ENCODE data around the gene LRRC8A. TPM values are rescaled to one million over a fixed set of nuclear protein-coding genes. Genes with fewer than 3 reads are reported as not detected.

LRRC8A gene
- 10 to 100 TPM; 37.8 to 67.1 (median 47.8) TPM for total RNA-seq

DNA sequence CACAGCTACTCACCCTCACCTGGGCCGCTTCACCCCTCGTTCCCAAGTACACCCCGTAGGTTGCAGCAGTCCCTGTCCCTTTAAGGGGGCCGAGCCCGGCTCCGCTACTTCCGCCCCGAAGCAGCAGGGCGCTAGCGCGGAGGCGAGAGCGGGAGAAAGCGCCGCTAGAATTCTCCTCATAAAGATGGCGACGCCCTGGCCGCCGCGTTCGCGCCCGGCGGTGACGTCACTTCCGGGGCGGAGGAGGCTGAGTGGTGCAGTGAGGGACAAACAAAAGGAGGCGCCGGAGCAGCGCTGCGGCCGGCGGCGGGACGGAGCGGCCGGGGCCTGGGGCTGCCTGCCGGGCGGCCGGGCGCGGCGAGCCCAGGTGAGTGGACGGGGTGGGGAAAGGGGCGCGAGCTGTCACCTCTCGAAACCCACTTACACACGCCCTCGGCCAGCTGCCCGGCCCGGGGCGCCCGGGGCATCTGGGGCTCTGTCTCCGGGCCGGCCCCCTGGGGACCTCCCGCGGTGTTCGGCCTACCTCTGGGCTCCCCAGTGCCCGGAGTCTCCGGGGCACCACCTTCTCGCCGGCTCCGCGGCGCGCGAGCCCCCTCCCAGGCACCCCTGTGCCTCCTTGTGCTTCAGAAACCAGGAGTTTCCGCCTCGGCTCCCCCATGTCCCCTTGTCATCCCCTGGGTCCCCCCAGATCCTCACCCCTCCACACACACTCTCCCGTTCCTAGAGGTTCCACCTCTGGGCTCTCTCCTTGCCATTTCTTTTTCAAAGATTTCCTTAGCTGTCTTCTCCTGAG lies at the start of gene LRRC8A, which contains the start of gene KYAT1:
Gene LRRC8A, plus strand, starts transcription at position 250 of the 793 bp plus-strand sequence. CDS start 25,032 bp downstream, outside the sequence.
Gene KYAT1, minus strand, starts transcription at position 67 of the 793 bp plus-strand sequence. CDS start 36,545 bp downstream, outside the sequence.
- peak; percentile 84 for ATAC-seq (ENCODE audit: low FRiP score)
- TF ChIP-seq, protein P1, sequence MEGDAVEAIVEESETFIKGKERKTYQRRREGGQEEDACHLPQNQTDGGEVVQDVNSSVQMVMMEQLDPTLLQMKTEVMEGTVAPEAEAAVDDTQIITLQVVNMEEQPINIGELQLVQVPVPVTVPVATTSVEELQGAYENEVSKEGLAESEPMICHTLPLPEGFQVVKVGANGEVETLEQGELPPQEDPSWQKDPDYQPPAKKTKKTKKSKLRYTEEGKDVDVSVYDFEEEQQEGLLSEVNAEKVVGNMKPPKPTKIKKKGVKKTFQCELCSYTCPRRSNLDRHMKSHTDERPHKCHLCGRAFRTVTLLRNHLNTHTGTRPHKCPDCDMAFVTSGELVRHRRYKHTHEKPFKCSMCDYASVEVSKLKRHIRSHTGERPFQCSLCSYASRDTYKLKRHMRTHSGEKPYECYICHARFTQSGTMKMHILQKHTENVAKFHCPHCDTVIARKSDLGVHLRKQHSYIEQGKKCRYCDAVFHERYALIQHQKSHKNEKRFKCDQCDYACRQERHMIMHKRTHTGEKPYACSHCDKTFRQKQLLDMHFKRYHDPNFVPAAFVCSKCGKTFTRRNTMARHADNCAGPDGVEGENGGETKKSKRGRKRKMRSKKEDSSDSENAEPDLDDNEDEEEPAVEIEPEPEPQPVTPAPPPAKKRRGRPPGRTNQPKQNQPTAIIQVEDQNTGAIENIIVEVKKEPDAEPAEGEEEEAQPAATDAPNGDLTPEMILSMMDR (IDR thresholded peaks at IDR 0.05), result no peak
- peak; percentile 95 for DNase-seq (ENCODE audit: low spot score)

DNA sequence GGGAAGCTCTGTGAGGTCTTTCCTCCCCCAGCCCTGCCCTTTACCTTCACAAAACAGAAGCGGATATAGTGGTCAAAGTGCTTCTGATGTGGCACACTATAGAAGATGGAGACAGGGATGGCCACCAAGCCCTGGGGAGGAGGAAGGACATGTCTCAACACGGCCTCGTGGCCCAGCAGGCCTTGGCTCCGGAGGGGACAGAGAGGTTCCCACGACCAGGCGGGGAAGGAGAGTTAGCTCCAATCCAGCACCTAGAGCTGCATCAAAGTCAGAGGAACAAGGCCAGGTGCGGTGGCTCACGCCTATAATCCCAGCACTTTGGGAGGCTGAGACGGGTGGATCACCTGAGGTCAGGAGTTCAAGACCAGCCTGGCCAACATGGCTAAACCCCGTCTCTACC lies 48.2 kb upstream of the LRRC8A start:
- ATAC-seq (ENCODE audit: low FRiP score), result no peak

DNA sequence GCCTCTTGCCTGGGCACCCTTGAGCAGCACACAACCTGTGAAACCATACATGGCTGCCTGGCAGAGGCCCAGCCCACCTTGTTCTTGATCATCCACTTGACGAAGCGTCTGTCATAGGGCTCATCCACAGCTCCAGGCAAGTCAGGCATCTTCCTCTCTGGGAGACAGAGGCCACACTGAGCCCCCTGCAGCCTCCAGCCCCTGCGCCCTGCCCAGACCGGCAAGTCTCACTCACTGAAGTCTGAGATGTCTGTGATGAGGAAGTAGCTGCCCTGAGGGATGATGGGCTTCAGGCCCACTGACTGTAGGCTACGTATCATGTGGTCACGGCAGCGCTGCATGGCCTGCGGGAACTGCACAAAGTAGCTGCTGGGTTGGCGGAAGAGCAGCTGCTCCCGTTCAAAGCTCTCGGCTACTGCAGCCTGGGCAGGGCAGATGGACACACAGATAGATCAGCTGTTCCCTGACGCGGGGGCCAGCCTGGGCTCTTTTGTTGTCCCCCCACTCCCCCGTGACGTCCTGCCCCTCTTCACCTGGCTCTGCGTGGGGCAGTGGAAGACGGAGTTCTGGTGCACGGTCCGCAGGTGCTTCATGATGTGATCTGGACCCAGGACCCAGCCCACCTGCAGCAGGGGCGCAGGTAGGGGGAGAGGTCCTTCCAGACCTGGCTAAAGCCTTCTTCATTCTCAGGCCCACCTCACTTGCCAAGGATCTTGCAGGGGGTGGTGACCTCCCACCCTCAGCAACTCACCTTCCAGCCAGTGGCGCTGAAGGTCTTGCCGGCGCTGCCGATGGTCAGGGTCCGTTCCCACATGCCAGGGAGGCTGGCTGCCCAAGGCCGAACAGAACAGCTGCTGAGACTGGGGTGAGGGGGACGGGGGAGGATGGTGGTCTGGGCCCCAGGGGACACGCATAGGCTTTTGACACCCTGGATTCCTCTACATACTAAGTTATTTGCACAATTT lies 46.4 kb upstream of the LRRC8A start:
- TF ChIP-seq, protein P1 (IDR thresholded peaks at IDR 0.05), result no peak
- DNase-seq (ENCODE audit: low spot score) (no peak), ATAC-seq (ENCODE audit: low FRiP score) (no peak)

More for the DNA sequence above, 48.2 kb upstream of the LRRC8A start:
- no peak for DNase-seq (ENCODE audit: low spot score)
- TF ChIP-seq, protein P1 (IDR thresholded peaks at IDR 0.05), result no peak

DNA sequence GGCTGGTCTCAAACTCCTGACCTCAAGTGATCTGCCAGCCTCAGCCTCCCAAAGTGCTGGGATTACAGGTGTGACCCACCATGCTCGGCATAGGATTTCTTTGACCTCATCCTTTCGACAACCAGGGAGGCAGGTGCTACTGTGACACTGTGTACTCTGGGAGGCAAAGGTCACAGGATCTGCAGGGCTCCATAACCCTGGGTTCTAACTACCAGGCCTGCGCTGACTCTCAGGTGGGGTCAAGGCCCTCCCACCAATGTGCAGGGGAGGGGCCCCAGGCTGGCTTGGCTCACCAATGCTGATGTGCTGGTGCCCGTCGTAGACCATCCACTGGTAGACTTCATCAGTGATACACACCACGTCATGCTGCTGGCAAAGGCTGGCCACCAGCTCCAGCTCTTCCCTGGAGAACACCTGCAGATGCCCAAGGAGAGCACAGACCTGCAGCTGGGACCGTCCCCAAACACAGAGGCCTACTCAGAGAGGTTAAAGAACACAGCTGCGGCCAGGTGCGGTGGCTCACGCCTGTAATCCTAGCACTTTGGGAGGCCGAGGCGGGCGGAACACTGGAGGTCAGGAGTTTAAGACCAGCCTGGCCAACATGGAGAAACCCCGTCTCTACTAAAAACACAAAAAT lies 45.3 kb upstream of the LRRC8A start:
- ATAC-seq (ENCODE audit: low FRiP score) (no peak), DNase-seq (ENCODE audit: low spot score) (no peak)
- TF ChIP-seq, protein P1 (IDR thresholded peaks at IDR 0.05), result no peak

DNA sequence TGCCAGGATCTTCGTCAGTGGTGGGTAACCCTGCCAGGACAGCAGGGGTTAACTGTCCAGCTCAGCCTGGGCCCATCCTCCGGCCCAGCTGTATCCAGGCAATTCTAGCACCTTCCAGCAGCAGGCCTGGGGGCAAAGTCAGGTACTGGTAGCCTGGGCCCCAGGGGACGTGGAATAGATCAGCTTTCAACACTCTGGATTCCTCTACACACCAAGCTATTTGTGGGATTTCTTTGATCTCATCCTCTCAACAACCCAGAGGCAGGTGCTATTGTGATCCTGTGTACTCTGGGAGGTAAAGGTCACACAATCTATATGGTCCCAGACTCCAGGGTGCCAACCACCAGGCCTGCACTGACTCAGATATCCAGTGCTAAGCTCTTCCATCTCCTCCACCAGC lies 43.6 kb upstream of the LRRC8A start:
- DNase-seq (ENCODE audit: low spot score) (no peak), ATAC-seq (ENCODE audit: low FRiP score) (no peak)
- TF ChIP-seq, protein P1 (IDR thresholded peaks at IDR 0.05), result no peak

DNA sequence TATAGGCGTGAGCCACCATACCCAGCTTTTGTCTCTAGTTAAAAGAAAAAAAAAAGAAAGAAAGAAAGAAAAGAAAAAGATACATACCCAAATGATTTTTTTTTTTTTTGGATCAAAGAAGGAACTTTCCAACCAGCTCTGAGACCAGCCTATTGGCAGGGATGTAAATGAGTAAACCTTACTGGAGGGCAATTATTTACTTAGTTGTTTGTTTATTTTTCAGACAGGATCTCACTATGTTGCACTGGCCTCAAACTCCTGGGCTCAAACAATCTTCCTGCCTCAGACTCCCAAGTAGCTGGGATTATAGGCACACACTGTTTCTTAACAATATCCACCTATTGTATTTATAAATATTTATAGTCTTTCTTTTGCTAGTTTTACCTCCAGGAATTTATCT lies 41.4 kb upstream of the LRRC8A start:
- ATAC-seq (ENCODE audit: low FRiP score) (no peak), DNase-seq (ENCODE audit: low spot score) (no peak)
- TF ChIP-seq, protein P1 (IDR thresholded peaks at IDR 0.05), result no peak

All from omental fat pad (tissue), 4 donors.